PFSK-1 (cell line): Measurements from ENCODE around the gene MYRFL.

Experiments used
- POLR2AphosphoS5 ChIP-seq: IDR thresholded peaks from 2 replicates; pipeline ENCODE4 v1.6.1; 2012; ENCODE audit warnings: low read depth, mild to moderate bottlenecking, control low read depth, low read length, moderate library complexity
- REST ChIP-seq, 2 experiments: IDR thresholded peaks; 2 replicates each; pipeline versions ENCODE4 v1.6.1 to v1.8.0; 2011 to 2012; ENCODE audit warnings: low read depth in 2 of 2, low read length in 2 of 2, control low read depth in 1 of 2, inconsistent platforms in 1 of 2, mild to moderate bottlenecking in 1 of 2, moderate library complexity in 1 of 2; ENCODE audit not compliant: insufficient read depth in 1 of 2
- SIN3A ChIP-seq: IDR thresholded peaks from 2 replicates; pipeline ENCODE4 v1.6.1; 2012; ENCODE audit warnings: mild to moderate bottlenecking, low read length, moderate library complexity, borderline replicate concordance; ENCODE audit not compliant: insufficient read depth
- TAF1 ChIP-seq: IDR thresholded peaks from 2 replicates; pipeline ENCODE4 v1.6.1; 2012; ENCODE audit warnings: low read length, control low read depth, borderline replicate concordance; ENCODE audit not compliant: insufficient read depth

DNA sequence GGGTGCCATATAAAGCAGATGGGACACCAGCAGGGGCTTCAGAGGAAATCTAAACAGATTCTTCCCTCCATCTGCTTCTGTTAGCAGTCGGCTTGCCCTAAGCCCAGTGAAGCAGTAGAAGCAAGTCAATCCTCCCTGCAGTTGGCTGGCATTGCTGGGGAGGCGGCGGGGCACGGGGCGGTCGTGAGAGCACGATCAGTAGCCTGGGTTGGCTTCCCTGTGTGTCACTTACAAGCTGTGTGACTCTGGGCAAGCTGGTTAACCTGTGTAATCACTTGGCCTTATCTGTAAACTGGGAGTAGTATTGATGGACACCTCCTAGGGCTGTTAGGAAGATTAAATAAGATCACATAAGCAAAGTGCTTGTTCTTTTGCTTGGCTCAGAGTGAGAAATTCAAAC is 19.4 kb downstream of the MYRFL start:
- no peak for TF ChIP-seq TAF1
- TF ChIP-seq REST (IDR thresholded peaks at IDR 0.05; ENCODE audit: insufficient read depth in 1 of 2, low read depth in 2 of 2, low read length in 2 of 2), result no peak
- TF ChIP-seq POLR2AphosphoS5, result no peak
- TF ChIP-seq SIN3A, result no peak
